C4-2B (cell line): ENCODE data around the gene PHLPP1.

ENCODE experiments used
- H3K27ac ChIP-seq: fragments of 450-650 bp; 2 replicates; pipeline ENCODE4 v1.5.1; 2017
- ZFX ChIP-seq: fragments of 450-650 bp; IDR thresholded peaks from 2 replicates; pipeline ENCODE4 v1.6.1; 2017
- TF ChIP-seq, protein P1 (sequence below): fragments of 450-650 bp; conservative IDR thresholded peaks from 2 replicates; pipeline ENCODE4 v1.5.1; 2017; ENCODE audit warnings: mild to moderate bottlenecking

PHLPP1 gene

GRCh38 chr18:62998443-62998842, 283.1 kb downstream of the PHLPP1 start:
- TF ChIP-seq, protein P1, sequence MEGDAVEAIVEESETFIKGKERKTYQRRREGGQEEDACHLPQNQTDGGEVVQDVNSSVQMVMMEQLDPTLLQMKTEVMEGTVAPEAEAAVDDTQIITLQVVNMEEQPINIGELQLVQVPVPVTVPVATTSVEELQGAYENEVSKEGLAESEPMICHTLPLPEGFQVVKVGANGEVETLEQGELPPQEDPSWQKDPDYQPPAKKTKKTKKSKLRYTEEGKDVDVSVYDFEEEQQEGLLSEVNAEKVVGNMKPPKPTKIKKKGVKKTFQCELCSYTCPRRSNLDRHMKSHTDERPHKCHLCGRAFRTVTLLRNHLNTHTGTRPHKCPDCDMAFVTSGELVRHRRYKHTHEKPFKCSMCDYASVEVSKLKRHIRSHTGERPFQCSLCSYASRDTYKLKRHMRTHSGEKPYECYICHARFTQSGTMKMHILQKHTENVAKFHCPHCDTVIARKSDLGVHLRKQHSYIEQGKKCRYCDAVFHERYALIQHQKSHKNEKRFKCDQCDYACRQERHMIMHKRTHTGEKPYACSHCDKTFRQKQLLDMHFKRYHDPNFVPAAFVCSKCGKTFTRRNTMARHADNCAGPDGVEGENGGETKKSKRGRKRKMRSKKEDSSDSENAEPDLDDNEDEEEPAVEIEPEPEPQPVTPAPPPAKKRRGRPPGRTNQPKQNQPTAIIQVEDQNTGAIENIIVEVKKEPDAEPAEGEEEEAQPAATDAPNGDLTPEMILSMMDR = no peak
- no peak for TF ChIP-seq ZFX
- no peak overlapping the region for H3K27ac ChIP-seq

- no peak overlapping the region for H3K27ac ChIP-seq
- TF ChIP-seq ZFX = no peak
- TF ChIP-seq, protein P1 = no peak
Observed at GRCh38 chr18:62999392-62999791, 284.1 kb downstream of the PHLPP1 start.

DNA sequence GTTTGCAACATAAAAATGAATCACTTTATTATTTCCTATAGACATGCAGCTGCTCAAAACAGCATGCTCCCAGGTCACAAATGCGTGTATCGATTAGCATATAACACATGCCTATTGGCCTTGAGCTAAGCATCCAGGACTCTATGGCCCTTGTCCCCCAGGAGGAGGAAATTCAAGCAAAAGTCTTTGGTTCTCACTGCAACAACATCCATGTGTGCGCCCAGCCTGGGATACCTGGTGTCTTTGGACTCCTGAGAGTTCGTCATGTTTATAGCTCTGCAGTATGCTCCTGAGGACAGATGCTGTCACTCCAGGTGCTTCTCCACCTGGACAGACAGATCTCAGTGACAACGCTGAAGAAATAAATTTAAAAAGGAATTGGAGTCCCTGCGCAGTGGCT, 284.6 kb downstream of the PHLPP1 start:
- H3K27ac ChIP-seq = no peak overlapping the region
- TF ChIP-seq ZFX = no peak
- TF ChIP-seq, protein P1 = no peak

- TF ChIP-seq ZFX = no peak
- TF ChIP-seq, protein P1 = no peak
- no peak overlapping the region for H3K27ac ChIP-seq
Observed at GRCh38 chr18:63000839-63001238, 285.5 kb downstream of the PHLPP1 start.

- no peak for TF ChIP-seq ZFX
- TF ChIP-seq, protein P1 = no peak
- H3K27ac ChIP-seq = no peak overlapping the region
Observed at GRCh38 chr18:63001861-63002260, 286.5 kb downstream of the PHLPP1 start.

DNA sequence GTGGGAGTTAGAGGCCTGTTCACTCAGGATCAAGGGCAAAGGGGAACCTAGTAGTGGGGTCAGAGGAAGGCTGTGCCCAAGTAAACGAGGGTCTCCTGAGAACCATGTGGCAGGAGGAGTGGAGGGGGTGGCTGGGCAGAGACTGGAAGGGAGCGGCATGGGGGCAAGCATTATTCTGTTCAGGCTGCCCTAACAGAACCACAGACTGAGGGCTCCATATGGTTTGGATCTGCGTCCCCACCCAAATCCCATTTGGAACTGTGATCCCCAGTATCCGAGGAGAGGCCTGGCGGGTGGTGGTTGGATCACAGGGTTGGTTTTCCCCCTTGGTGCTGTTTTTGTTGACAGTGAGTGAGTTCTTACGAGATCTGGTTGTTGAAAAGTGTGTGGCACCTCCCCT, 287.0 kb downstream of the PHLPP1 start:
- no peak for TF ChIP-seq ZFX
- TF ChIP-seq, protein P1 = no peak
- no peak overlapping the region for H3K27ac ChIP-seq

- TF ChIP-seq, protein P1 = no peak
- no peak for TF ChIP-seq ZFX
- H3K27ac ChIP-seq = no peak overlapping the region
Observed at GRCh38 chr18:63002803-63003445, 287.6 kb downstream of the PHLPP1 start.
